Ishikawa (cell line): ENCODE measurements around the gene ALKBH5.

ENCODE experiments used
- CEBPB ChIP-seq: IDR thresholded peaks from 2 replicates; pipeline ENCODE4 v1.6.1; 2012
- CREB1 ChIP-seq: IDR thresholded peaks from 2 replicates; pipeline ENCODE4 v1.6.1; 2012; ENCODE audit warnings: low read depth
- EGR1 ChIP-seq: IDR thresholded peaks from 2 replicates; pipeline ENCODE4 v1.6.1; 2012
- EP300 ChIP-seq: IDR thresholded peaks from 2 replicates; pipeline ENCODE4 v1.6.1; 2012; ENCODE audit warnings: borderline replicate concordance
- FOXM1 ChIP-seq: IDR thresholded peaks from 2 replicates; pipeline ENCODE4 v1.6.1; 2012; ENCODE audit warnings: low read depth, borderline replicate concordance
- NFIC ChIP-seq: IDR thresholded peaks from 2 replicates; pipeline ENCODE4 v1.6.1; 2012
- RAD21 ChIP-seq: IDR thresholded peaks from 2 replicates; pipeline ENCODE4 v1.6.1; 2012; ENCODE audit warnings: low read depth
- TAF1 ChIP-seq: IDR thresholded peaks from 2 replicates; pipeline ENCODE4 v1.6.1; 2012; ENCODE audit warnings: low read depth, mild to moderate bottlenecking
- TCF12 ChIP-seq: IDR thresholded peaks from 2 replicates; pipeline ENCODE4 v1.6.1; 2012; ENCODE audit warnings: low read depth
- TEAD4 ChIP-seq: IDR thresholded peaks from 2 replicates; pipeline ENCODE4 v1.6.1; 2012
- YY1 ChIP-seq: IDR thresholded peaks from 2 replicates; pipeline ENCODE4 v1.6.1; 2012; ENCODE audit warnings: low read depth
- ZBTB7A ChIP-seq: IDR thresholded peaks from 2 replicates; pipeline ENCODE4 v1.6.1; 2012; ENCODE audit warnings: low read depth
- TF ChIP-seq, protein P1 (sequence below): IDR thresholded peaks from 2 replicates; pipeline ENCODE4 v1.6.1; 2012; ENCODE audit warnings: low read depth, mild to moderate bottlenecking
- TF ChIP-seq, protein P2 (sequence below): IDR thresholded peaks from 2 replicates; pipeline ENCODE4 v1.6.1; 2012
- TF ChIP-seq, protein P3 (sequence below): IDR thresholded peaks from 2 replicates; pipeline ENCODE4 v1.6.1; 2012

The ALKBH5 gene

DNA sequence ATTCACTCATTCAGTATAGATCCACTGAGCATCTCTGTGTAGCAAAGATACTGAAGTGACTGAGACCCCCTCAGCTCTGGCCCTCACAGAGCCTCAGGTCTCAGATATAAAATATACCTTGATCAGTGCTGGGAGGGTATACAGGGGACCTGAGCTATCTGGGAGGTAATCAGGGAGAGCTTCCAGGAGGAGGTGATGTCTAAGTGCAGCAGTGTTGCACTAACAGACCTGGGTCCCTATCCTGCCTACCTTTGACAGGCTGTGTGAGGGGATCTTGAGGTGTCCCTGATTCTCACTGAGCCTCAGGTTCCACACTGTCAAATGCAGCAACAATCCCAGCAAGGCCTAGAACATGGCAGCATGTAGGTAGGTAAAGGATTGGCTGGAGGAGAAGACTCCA lies 6.5 kb upstream of the ALKBH5 start:
- TF ChIP-seq CREB1 (no peak), TEAD4 (no peak), TAF1 (no peak), NFIC (no peak), YY1 (no peak), TCF12 (no peak), EP300 (no peak), ZBTB7A (no peak), EGR1 (no peak), RAD21 (no peak), CEBPB (no peak)
- TF ChIP-seq, protein P1, sequence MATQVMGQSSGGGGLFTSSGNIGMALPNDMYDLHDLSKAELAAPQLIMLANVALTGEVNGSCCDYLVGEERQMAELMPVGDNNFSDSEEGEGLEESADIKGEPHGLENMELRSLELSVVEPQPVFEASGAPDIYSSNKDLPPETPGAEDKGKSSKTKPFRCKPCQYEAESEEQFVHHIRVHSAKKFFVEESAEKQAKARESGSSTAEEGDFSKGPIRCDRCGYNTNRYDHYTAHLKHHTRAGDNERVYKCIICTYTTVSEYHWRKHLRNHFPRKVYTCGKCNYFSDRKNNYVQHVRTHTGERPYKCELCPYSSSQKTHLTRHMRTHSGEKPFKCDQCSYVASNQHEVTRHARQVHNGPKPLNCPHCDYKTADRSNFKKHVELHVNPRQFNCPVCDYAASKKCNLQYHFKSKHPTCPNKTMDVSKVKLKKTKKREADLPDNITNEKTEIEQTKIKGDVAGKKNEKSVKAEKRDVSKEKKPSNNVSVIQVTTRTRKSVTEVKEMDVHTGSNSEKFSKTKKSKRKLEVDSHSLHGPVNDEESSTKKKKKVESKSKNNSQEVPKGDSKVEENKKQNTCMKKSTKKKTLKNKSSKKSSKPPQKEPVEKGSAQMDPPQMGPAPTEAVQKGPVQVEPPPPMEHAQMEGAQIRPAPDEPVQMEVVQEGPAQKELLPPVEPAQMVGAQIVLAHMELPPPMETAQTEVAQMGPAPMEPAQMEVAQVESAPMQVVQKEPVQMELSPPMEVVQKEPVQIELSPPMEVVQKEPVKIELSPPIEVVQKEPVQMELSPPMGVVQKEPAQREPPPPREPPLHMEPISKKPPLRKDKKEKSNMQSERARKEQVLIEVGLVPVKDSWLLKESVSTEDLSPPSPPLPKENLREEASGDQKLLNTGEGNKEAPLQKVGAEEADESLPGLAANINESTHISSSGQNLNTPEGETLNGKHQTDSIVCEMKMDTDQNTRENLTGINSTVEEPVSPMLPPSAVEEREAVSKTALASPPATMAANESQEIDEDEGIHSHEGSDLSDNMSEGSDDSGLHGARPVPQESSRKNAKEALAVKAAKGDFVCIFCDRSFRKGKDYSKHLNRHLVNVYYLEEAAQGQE: no peak
- TF ChIP-seq, protein P2, sequence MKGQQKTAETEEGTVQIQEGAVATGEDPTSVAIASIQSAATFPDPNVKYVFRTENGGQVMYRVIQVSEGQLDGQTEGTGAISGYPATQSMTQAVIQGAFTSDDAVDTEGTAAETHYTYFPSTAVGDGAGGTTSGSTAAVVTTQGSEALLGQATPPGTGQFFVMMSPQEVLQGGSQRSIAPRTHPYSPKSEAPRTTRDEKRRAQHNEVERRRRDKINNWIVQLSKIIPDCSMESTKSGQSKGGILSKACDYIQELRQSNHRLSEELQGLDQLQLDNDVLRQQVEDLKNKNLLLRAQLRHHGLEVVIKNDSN: no peak
- TF ChIP-seq, protein P3, sequence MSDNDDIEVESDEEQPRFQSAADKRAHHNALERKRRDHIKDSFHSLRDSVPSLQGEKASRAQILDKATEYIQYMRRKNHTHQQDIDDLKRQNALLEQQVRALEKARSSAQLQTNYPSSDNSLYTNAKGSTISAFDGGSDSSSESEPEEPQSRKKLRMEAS: no peak

DNA sequence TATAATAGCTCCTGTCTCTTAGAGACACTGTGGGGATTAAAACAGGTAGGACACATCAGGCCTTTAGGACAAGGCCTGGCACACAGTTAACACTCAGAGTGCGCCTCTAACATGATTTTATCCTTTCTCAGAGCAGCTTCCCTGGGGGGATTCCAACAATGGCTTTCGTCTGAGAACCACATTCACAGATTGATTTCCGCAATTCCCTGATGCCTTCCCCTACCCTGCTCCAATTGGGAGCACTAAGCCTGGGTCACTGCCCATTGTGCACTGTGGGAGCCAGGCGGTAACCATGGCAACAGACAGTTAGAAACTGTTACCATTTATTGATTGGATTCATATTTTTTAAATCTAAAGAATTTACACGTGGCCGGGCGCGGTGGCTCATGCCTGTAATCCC lies 5.9 kb upstream of the ALKBH5 start:
- no peak for TF ChIP-seq EGR1

DNA sequence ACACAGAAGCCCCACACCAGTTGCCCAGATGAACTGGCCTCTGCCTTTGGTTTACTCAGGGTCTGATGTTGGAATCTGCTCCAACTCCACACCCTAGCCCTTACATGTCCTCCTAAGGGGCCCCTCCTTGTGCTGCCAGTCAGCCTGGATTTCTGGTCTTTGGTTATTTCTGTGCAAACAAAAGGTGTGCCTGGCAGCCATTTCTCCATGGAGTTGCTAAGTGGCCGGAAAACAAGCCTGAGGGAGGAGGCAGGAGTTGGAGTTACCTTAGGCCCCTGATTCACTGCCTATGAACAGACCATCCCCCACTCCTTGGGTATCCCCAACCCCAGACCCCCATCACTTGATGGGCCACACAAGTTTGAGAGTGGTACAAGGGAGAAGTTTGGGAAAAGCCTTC lies 4.4 kb upstream of the ALKBH5 start:
- TF ChIP-seq TEAD4 (no peak), TCF12 (no peak), FOXM1 (no peak), YY1 (no peak), CREB1 (no peak), CEBPB (no peak), ZBTB7A (no peak), EP300 (no peak), RAD21 (no peak), TAF1 (no peak), EGR1 (no peak), NFIC (no peak)
- TF ChIP-seq, protein P2: no peak
- TF ChIP-seq, protein P3: no peak
- TF ChIP-seq, protein P1: no peak

DNA sequence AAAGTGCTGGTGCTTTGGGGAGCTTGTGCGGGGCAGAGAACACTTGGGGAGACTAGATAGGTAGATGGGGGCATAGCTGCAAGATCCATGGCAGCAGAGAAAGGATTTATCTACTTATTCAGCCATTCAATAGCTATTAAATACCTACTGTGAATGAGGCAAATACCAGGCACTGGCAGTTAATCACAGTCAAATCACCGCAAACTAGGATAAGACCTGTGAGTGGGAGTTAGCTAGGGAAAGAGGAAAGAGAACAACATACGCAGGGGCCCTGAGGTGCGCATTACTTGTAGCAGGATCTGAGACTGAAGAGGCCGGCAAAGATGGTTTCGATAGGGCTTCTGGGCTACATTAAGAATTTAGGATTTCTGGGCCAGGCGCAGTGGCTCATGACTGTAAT lies 3.8 kb upstream of the ALKBH5 start:
- TF ChIP-seq CEBPB: no peak

DNA sequence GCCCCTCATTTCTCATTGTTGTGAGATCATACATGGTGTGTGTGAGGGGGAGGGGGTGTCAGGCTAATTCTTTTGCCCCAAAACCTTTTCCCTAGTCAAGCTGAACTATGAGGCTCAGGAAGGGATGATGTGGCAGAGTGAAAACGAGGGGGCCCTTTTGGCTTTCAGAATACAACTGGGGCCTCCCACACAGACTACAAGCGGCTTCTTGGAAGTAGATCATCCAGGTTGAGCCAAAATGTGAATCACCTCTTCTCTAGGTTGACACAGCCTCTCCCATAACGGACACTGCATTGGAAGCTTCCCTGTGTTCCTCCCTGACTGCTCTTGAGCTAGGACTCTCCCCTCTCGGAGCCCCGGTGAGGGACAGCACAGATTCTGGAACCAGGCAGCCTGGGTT lies 2.3 kb upstream of the ALKBH5 start:
- TF ChIP-seq, protein P1: no peak
